Measurements from ENCODE around the gene TMEM229B.

- TF ChIP-seq POLR2AphosphoS5 (IDR thresholded peaks at IDR 0.05; ENCODE audit: borderline replicate concordance, low read depth, low read length) (no peak), EZH2 (IDR thresholded peaks at IDR 0.05) (no peak), FOXP2 (optimal IDR thresholded peaks at IDR 0.05; ENCODE audit: control extremely low read depth, extremely low read length, insufficient read depth) (no peak)
These were observed 35.5 kb upstream of the TMEM229B start for GRCh38 chr14:67523764-67524633.

Data from SK-N-MC (cell line).